HuH-7 (cell line): ENCODE data around the gene SMARCA5.

Source experiments
- DNase-seq: peaks from one replicate; pipeline ENCODE4 v3.0.0; 2011; ENCODE audit warnings: low spot score

The SMARCA5 gene

DNA sequence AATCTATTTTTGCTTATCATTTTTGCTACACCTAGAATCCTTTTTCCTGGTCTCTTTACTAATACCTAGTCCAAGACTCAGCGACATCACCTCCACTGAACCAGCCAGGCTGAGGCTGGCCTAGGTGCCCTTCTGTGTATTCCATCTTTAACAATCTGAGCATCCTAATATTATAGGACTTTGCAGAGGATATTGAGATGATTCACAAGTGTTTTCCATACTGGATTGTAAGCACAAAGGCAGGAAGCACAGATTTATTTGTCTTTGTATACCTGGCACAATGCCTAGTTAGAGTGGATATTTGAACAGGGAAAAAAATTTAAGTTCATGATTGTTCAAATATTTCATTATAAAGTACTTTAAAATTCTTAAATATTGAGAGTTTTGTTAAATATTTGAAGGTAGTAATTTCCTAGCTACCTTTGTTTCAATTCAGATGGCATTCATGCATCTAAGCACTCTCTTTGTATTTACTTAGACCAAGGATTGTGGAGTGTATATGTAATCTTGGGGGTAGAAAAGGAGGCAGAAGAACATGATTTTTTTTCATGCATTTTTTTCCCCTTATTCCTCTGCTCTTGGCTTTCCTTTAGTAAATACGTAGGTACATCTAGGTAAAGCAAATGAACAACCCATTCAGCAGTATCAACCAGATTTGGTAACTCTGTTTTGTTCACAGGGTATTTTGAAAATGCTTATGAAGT is 18.4 kb downstream of the SMARCA5 start:
- DNase-seq, result no peak

DNA sequence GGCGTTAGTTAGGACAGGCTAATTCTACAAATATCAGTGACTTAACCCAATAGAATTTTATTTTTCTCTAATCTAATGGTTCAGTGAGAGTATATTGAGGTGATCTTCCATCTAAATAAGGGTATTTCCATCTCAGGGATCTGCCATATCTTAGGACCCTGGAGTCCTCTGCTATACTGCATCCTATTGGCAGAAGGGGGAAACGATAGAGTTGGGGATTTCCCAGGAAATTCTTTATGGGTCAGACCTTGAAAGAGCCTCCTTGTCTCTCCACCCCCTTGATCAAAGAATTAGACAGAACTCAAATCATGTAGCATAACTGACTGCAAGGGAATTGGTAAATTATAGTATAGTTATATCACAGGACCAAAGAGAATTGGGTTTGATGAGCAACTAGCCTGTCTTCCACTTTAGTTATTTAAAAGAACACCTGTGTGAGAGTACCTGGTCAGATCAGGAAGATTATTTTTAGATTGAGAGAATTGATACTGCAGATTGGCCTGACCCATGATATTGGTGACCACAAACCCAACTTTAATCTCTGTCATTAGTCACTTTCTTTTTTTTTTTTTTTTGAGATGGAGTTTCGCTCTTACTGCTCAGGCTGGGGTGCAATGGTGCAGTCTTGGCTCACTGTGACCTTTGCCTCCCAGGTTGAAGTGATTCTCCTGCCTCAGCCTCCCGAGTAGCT is 25.6 kb downstream of the SMARCA5 start:
- DNase-seq, result no peak

DNA sequence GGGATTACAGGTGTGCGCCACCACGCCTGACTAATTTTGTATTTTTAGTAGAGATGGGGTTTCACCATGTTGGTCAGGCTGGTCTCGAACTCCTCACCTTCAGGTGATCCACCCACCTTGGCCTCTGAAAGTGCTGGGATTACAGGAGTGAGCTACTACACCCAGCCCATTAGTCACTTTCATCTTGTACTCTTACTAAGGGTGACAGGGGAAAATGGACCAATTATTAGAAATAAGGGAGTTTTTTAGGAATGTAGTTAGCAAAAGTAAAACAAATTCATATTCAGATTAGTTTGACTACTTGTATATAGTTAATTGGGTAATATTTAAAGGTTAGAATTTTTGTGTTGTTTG is 26.1 kb downstream of the SMARCA5 start:
- DNase-seq, result no peak

- DNase-seq, result no peak
Measured at GRCh38 chr4:143549928-143550327, 36.4 kb downstream of the SMARCA5 start.

DNA sequence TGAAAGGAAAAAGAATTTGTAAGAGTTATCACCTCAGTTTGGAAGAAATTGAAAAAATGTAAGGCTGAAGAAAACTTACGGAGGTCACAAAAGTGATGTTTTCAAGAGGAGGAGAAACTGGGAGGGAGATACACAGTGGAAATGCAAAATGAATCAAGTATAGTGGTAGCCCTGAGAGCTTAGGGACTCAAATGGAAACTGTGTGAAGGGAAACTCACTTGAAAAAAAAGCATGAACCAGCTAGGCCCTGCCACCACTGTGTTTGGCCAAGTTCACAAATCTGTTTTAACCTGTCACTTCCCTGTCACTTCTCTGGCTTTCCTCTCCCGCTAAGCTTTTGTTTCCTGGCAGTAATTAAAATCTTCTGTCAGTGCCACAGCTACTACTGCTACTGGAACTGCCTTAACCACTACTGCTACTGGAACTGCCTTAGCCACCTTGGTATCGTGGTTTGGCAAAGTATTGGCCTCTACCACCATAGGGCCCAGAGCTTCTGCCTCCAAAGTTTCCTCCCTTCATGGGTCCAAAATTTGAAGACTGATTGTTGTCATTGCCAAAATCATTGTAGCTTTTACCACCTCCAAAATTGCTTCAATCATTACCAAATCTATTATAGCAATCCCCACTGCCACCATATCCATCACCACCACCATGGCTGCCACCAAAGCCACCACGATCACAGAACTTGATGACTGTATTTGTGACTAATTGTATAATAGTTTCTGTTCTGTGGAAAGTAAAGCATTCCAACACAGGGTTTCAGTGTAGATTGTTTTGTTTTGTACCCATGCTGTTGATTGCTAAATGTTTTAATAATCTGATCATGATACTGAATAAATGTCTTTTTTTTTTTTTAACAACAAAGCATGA is 41.5 kb downstream of the SMARCA5 start:
- no peak for DNase-seq

DNA sequence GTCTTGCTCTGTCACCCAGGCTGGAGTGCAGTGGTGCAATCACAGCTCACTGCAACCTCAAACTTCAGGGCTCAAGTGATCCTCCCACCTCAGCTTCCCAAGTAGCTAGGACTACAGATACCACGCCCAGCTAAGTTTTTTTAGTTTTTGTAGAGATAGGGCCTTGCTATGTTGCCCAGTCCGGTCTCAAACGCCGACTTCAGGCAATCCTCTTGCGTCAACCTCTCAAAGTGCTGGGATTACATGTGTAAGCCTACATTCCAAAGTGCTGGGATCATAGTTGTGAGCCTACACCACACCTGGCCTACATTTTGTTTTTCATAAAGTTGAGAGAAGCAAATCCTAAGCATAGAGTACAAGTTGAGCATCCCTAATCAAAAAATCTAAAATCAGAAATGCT is 42.2 kb downstream of the SMARCA5 start:
- no peak for DNase-seq

DNA sequence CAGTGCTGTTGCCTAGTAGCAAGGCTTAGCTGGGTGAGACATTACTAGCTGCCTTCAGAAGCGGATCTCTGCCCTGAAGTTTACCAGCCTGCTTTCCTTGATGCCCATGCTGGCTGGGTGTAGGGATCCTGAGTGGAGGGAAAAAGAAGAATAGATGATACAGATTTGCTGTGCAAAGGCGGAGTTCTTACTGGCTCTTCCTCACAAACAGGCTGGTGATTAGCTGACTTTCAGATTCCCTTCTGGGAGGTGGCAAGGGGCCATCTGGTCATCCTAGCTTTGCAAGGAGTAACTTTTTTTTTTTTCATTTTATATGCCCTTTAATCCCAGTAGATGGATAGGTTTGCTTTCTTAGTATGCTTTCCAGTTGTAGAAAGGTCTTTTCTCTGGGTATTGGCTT is 44.8 kb downstream of the SMARCA5 start:
- no peak for DNase-seq

- peak; percentile 81 for DNase-seq
Measured at GRCh38 chr4:143558823-143559756, 45.6 kb downstream of the SMARCA5 start.

- peak; percentile 10 for DNase-seq
Measured at GRCh38 chr4:143559757-143560147, 46.2 kb downstream of the SMARCA5 start.

DNA sequence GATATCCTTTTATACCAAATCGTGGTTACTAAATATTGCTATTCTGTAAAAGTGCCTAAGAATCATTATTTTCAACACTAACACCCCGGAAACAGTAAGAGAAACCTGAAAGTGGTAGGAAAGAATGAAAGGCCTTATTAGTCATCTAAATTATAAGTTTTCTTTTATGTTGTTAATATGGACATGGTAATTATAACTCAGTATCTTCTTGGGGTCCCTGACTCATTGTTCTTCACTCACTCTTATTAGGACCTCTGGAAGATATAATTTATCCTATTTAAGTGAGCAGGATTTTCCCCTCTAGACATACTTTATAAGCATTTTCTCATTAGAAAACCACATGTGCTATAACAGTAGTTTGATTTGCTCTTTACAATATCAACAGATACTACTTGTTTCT is 51.0 kb downstream of the SMARCA5 start:
- DNase-seq, result no peak

DNA sequence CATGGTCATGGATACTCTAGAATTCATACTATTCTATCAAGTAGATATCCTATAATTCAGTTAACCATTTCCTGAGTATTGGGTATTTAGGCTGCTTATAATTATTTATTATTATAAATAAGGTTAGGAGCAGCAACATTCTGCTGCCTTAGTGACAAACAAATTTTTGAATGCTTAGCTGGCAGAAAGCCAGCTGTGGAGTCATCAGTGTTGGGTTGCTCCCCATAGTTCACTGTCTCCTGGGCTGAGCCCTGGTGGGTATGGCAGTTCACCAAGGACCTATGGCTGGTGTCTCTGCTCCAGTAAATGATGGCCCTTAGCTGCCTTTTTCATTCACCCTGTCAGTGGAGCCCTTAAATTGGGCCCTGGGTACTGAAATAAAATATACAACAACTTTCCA is 61.8 kb downstream of the SMARCA5 start:
- DNase-seq, result no peak

DNA sequence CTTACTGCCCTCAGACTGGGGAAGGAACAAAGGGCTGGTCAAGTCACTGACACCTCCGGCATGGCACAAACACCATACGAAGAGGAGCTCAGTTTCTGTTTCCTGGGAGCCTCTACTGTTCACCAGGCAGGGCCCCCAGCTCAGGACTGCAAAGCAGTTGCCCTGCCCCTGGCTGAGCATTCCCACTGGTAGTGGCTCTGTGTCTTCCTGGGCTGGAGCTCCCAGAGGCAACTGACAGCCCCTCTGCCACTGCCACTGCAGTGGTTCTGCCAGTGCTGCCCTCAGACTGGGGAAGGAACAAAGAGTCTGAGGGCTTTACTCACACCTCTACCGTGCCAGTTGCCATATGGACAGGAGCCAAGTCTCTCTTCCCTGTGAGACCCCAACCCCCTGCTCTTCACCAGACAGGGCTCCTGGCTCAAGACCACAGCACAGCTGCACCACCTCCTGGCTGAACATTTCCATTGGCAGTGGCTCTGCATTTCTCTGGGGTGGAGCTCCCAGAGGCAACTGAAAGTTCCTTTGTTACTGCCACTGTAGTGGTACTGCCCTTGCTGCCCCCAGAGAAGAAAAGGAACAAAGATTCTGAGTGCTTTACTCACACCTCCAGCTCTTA is 67.9 kb downstream of the SMARCA5 start:
- no peak for DNase-seq

DNA sequence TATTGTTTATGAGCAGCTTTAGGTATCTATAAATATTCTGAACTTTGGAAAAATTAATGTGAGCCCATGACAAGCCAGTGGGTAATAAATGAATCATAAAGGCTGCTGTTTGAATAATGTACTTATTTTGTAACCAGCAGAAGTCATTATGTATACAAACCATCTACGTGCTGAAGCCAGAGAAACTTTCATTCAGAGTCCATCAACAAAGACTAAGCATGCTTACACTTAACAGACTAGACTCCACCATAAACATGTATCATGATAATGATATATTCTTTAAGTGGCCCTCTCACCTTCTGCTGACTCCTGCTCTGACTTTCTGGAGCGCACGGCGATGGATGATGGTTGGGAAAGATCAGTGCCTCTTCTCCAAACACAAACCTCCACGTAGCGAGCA is 72.0 kb downstream of the SMARCA5 start:
- DNase-seq, result no peak

DNA sequence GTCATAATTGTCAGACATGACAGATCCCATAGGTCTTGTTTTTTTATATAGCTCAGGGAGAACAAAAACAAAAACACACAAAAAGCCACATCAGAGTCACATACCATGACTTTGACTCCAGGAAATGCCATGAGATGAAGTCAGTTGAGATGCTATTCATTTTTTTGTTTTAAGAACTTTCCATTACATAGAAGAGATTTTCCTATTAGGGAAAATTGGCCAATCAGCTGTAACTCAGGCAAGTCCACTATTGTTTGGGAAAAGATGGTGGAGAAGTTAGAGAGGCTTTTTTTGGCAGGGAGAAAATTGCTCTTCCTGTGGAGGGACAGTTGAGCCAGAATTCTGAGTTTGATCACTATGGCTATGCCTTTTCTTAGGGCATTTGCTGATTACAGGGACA is 72.6 kb downstream of the SMARCA5 start:
- no peak for DNase-seq

GRCh38 chr4:143587703-143588102 is 74.2 kb downstream of the SMARCA5 start:
- no peak for DNase-seq

DNA sequence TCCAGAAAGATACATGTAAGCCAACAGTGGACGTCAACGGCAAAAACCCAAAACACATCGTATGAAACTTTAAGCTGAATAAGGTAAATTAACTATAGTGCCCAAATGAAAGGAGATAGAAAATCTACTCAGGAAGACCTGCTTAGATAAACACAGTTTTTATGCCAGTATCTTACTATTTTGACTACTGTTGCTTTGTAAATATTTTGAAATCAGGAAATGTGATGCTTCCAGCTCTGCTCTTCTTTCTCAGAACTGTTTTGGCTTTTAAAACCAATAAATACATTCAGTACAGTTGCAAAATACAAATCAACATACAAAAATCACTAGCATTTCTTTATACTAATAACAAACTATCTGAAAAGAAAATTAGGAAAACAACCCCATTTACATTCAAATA is 83.8 kb downstream of the SMARCA5 start:
- DNase-seq, result no peak

- no peak for DNase-seq
Measured at GRCh38 chr4:143598816-143599215, 85.3 kb downstream of the SMARCA5 start.

DNA sequence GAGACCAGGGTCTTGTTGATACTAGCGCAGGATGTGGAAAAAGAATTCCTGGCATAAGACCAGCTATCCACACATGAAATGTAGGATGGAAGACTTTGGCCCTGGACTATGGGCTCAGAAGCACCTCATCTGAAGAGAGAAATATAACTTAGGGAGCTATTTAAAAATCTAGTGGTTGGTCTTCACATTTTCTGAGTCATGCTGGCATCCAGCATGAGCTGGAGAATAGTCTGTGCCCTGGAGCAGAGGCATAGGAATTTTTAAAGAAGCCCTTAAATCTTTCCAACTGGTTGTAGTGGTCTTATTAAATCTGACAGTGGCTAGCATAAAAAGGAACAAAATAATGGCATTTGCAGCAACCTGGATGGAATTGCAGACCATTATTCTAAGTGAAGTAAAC is 86.3 kb downstream of the SMARCA5 start:
- no peak for DNase-seq

DNA sequence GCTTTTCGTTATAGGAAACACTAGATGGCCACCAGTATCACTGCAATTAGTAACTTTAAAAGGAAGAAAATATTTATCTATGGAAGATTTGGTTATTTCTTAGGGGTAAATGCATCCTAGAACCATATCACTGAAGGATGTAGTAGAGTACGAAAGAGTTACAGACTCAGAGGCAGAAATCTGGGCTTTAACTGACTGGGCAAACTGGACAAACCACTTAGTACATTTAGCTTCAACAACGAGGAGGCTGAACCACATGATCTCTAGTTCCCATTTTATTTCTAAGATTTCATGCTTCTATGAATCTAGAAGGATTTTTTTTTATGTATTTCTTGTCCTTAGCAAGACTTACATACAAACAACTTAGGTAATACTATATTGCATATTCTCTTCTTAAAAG is 93.0 kb downstream of the SMARCA5 start:
- no peak for DNase-seq
